Measurements from ENCODE around the gene PNMA8C. TPM values are rescaled to one million over a fixed set of nuclear protein-coding genes. Genes with fewer than 3 reads are reported as not detected.
A peak's percentile ranks its signal among the peaks of the same experiment; 100 is the strongest.

The PNMA8C gene
- total and polyA plus RNA-seq, 2 experiments from 2014 or later = 0.44 to 2.3 TPM

- H3K4me1 Mint-ChIP-seq = peaks cover 37% of the 10 kb centered on the region
- Histone ChIP-seq H2AFZ (peak within 1 kb of the TSS; percentile 95), H3K4me2 (peak within 1 kb of the TSS; percentile 100)
These were observed 15.3 kb downstream of the PNMA8C start, which contains the start of gene CCDC8 for GRCh38 chr19:46413262-46414031. TSS of gene CCDC8 (minus strand) at chr19:46413564. CDS start at chr19:46412810, 754 bp downstream.

More at GRCh38 chr19:46413262-46414031, 15.3 kb downstream of the PNMA8C start, which contains the start of gene CCDC8:
- DNase-seq (ENCODE audit: low spot score) = peak; percentile 98
- peaks cover 21% of the 10 kb centered on the region for H3K36me3 Mint-ChIP-seq (ENCODE audit: low read depth)
- H4K20me1 ChIP-seq (replicated peaks; ENCODE audit: insufficient read depth) = peaks cover 16% of the 10 kb centered on the region
- peak; percentile 87 for ATAC-seq
- no peak for TF ChIP-seq EZH2 (IDR thresholded peaks at IDR 0.05; ENCODE audit: low read depth, unreplicated experiment)
- TF ChIP-seq, protein P1, sequence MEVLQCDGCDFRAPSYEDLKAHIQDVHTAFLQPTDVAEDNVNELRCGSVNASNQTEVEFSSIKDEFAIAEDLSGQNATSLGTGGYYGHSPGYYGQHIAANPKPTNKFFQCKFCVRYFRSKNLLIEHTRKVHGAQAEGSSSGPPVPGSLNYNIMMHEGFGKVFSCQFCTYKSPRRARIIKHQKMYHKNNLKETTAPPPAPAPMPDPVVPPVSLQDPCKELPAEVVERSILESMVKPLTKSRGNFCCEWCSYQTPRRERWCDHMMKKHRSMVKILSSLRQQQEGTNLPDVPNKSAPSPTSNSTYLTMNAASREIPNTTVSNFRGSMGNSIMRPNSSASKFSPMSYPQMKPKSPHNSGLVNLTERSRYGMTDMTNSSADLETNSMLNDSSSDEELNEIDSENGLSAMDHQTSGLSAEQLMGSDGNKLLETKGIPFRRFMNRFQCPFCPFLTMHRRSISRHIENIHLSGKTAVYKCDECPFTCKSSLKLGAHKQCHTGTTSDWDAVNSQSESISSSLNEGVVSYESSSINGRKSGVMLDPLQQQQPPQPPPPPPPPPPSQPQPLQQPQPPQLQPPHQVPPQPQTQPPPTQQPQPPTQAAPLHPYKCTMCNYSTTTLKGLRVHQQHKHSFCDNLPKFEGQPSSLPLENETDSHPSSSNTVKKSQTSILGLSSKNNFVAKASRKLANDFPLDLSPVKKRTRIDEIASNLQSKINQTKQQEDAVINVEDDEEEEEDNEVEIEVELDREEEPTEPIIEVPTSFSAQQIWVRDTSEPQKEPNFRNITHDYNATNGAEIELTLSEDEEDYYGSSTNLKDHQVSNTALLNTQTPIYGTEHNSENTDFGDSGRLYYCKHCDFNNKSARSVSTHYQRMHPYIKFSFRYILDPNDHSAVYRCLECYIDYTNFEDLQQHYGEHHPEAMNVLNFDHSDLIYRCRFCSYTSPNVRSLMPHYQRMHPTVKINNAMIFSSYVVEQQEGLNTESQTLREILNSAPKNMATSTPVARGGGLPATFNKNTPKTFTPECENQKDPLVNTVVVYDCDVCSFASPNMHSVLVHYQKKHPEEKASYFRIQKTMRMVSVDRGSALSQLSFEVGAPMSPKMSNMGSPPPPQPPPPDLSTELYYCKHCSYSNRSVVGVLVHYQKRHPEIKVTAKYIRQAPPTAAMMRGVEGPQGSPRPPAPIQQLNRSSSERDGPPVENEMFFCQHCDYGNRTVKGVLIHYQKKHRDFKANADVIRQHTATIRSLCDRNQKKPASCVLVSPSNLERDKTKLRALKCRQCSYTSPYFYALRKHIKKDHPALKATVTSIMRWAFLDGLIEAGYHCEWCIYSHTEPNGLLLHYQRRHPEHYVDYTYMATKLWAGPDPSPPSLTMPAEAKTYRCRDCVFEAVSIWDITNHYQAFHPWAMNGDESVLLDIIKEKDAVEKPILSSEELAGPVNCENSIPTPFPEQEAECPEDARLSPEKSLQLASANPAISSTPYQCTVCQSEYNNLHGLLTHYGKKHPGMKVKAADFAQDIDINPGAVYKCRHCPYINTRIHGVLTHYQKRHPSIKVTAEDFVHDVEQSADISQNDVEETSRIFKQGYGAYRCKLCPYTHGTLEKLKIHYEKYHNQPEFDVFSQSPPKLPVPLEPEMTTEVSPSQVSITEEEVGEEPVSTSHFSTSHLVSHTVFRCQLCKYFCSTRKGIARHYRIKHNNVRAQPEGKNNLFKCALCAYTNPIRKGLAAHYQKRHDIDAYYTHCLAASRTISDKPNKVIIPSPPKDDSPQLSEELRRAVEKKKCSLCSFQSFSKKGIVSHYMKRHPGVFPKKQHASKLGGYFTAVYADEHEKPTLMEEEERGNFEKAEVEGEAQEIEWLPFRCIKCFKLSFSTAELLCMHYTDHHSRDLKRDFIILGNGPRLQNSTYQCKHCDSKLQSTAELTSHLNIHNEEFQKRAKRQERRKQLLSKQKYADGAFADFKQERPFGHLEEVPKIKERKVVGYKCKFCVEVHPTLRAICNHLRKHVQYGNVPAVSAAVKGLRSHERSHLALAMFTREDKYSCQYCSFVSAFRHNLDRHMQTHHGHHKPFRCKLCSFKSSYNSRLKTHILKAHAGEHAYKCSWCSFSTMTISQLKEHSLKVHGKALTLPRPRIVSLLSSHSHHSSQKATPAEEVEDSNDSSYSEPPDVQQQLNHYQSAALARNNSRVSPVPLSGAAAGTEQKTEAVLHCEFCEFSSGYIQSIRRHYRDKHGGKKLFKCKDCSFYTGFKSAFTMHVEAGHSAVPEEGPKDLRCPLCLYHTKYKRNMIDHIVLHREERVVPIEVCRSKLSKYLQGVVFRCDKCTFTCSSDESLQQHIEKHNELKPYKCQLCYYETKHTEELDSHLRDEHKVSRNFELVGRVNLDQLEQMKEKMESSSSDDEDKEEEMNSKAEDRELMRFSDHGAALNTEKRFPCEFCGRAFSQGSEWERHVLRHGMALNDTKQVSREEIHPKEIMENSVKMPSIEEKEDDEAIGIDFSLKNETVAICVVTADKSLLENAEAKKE (CRISPR knock-in tag; IDR thresholded peaks at IDR 0.05) = no peak
- no peak for TF ChIP-seq REST (IDR thresholded peaks at IDR 0.05; ENCODE audit: unreplicated experiment)
- no peak for TF ChIP-seq CTCF (conservative IDR thresholded peaks at IDR 0.05; ENCODE audit: low read depth in 2 of 2)
- no peak for TF ChIP-seq NANOG (IDR thresholded peaks at IDR 0.05; ENCODE audit: borderline replicate concordance)
- no peak for TF ChIP-seq ZNF114 (CRISPR knock-in tag; IDR thresholded peaks at IDR 0.05)
- peak; percentile 95 for TF ChIP-seq POLR2AphosphoS5 (IDR thresholded peaks at IDR 0.05; ENCODE audit: low read depth)
- TF ChIP-seq JUNB (IDR thresholded peaks at IDR 0.05; ENCODE audit: unreplicated experiment) = no peak
- TF ChIP-seq ETS1 (IDR thresholded peaks at IDR 0.05) = peak; percentile 58; the same call in 1 of the 2 replicates
- no peak for TF ChIP-seq ZNF331 (CRISPR knock-in tag; IDR thresholded peaks at IDR 0.05; ENCODE audit: low read depth)
- peak; percentile 73 for TF ChIP-seq CREB1 (CRISPR knock-in tag; IDR thresholded peaks at IDR 0.05; ENCODE audit: low read depth)
- TF ChIP-seq STAT1 (IDR thresholded peaks at IDR 0.05; ENCODE audit: unreplicated experiment) = no peak
- TF ChIP-seq EZH2phosphoT487 (IDR thresholded peaks at IDR 0.05; ENCODE audit: unreplicated experiment) = no peak
- H3K4me3 Mint-ChIP-seq = peak within 1 kb of the TSS; percentile 91
- H3K27me3 ChIP-seq (ENCODE audit: insufficient read depth) = peaks cover 28% of the 10 kb centered on the region
- H3K9me3 Mint-ChIP-seq = peaks cover 3% of the 10 kb centered on the region; the same call in 2 of the 3 replicates
- peak within 1 kb of the TSS; percentile 94 for H3K4me3 ChIP-seq
- H3K36me3 ChIP-seq (ENCODE audit: insufficient read depth) = no peaks in the 10 kb centered on the region
- peak within 1 kb of the TSS; percentile 81; the same call in 1 of the 2 replicates for H3K27ac Mint-ChIP-seq
- H3K27ac ChIP-seq (ENCODE audit: low read depth) = peak within 1 kb of the TSS; percentile 84; the same call in 1 of the 2 replicates
- peaks cover 26% of the 10 kb centered on the region for H3F3A ChIP-seq (replicated peaks; ENCODE audit: low read depth)
- peaks cover 41% of the 10 kb centered on the region for H3K27me3 Mint-ChIP-seq (ENCODE audit: insufficient read depth, low read depth, poor library complexity)
- peaks cover 33% of the 10 kb centered on the region for H3K4me1 ChIP-seq (ENCODE audit: insufficient read depth)
- H3K79me2 ChIP-seq (replicated peaks; ENCODE audit: insufficient read depth) = peaks cover 28% of the 10 kb centered on the region
- H3K9me2 ChIP-seq (ENCODE audit: insufficient read depth) = no peaks in the 10 kb centered on the region
